Measurements from ENCODE around the gene REN. TPM values are rescaled to one million over a fixed set of nuclear protein-coding genes. Genes with fewer than 3 reads are reported as not detected.

The REN gene
- total and polyA plus RNA-seq, 8 donors, result 0.10 to 2.4 (median 0.20) TPM; not detected in 1

GRCh38 chr1:204141131-204141530 lies 25.0 kb downstream of the REN start:
- no peaks in the 10 kb centered on the region for H3K4me1 ChIP-seq
- H3K4me3 ChIP-seq, result no peak overlapping the region
- H3K27ac ChIP-seq, result no peak overlapping the region
- H3K27me3 ChIP-seq, result no peaks in the 10 kb centered on the region
- no peak for DNase-seq
- no peaks in the 10 kb centered on the region for H3K9me3 ChIP-seq
- no peak for ATAC-seq
- no peak for TF ChIP-seq CTCF (IDR thresholded peaks at IDR 0.05)
- no peaks in the 10 kb centered on the region for H3K36me3 ChIP-seq
- intact Hi-C loops (cut with DNase I), result no loop called here

- no peaks in the 10 kb centered on the region for H3K27me3 ChIP-seq
- H3K9me3 ChIP-seq, result no peaks in the 10 kb centered on the region
- H3K36me3 ChIP-seq, result no peaks in the 10 kb centered on the region
- H3K4me1 ChIP-seq, result no peaks in the 10 kb centered on the region
- H3K27ac ChIP-seq, result no peak overlapping the region
- ATAC-seq (no peak), DNase-seq (no peak)
- intact Hi-C loops (cut with DNase I), result no loop called here
- no peak for TF ChIP-seq CTCF (IDR thresholded peaks at IDR 0.05)
- no peak overlapping the region for H3K4me3 ChIP-seq
Observed at GRCh38 chr1:204139952-204140351, 26.2 kb downstream of the REN start.

GRCh38 chr1:204139088-204139487 lies 27.0 kb downstream of the REN start:
- H3K4me3 ChIP-seq, result no peak overlapping the region
- no peaks in the 10 kb centered on the region for H3K9me3 ChIP-seq
- intact Hi-C loops (cut with DNase I), result no loop called here
- no peak for TF ChIP-seq CTCF (IDR thresholded peaks at IDR 0.05)
- no peaks in the 10 kb centered on the region for H3K36me3 ChIP-seq
- peak; percentile 66 for ATAC-seq
- no peak for DNase-seq
- no peak overlapping the region for H3K27ac ChIP-seq
- no peaks in the 10 kb centered on the region for H3K4me1 ChIP-seq
- H3K27me3 ChIP-seq, result no peaks in the 10 kb centered on the region

- Histone ChIP-seq H3K36me3 (no peaks in the 10 kb centered on the region), H3K27ac (no peak overlapping the region), H3K4me3 (no peak overlapping the region), H3K4me1 (no peaks in the 10 kb centered on the region), H3K27me3 (no peaks in the 10 kb centered on the region), H3K9me3 (no peaks in the 10 kb centered on the region)
- ATAC-seq (no peak), DNase-seq (no peak)
- intact Hi-C loops (cut with DNase I), result no loop called here
- no peak for TF ChIP-seq CTCF (IDR thresholded peaks at IDR 0.05)
Observed at GRCh38 chr1:204136814-204137213, 29.3 kb downstream of the REN start.

- no peaks in the 10 kb centered on the region for H3K27me3 ChIP-seq
- H3K36me3 ChIP-seq, result no peaks in the 10 kb centered on the region
- no peaks in the 10 kb centered on the region for H3K9me3 ChIP-seq
- H3K4me3 ChIP-seq, result no peak overlapping the region
- intact Hi-C loops (cut with DNase I), result no loop called here
- ATAC-seq (no peak), DNase-seq (no peak)
- peaks cover 0 to 5% of the 10 kb centered on the region in 2 donors for H3K4me1 ChIP-seq
- TF ChIP-seq CTCF (IDR thresholded peaks at IDR 0.05), result no peak
- H3K27ac ChIP-seq, result no peak overlapping the region
Observed at GRCh38 chr1:204134103-204134502, 32.0 kb downstream of the REN start.
